Endothelial cell of hepatic sinusoid (primary cell): ENCODE measurements around the gene WDSUB1.

Experiments used
- in situ Hi-C: cut with HindIII; loops from 2 replicates; pipeline ENCODE4 v1.10.0; 2017; ENCODE audit warnings: low sequenced_read_pairs

WDSUB1 gene

DNA sequence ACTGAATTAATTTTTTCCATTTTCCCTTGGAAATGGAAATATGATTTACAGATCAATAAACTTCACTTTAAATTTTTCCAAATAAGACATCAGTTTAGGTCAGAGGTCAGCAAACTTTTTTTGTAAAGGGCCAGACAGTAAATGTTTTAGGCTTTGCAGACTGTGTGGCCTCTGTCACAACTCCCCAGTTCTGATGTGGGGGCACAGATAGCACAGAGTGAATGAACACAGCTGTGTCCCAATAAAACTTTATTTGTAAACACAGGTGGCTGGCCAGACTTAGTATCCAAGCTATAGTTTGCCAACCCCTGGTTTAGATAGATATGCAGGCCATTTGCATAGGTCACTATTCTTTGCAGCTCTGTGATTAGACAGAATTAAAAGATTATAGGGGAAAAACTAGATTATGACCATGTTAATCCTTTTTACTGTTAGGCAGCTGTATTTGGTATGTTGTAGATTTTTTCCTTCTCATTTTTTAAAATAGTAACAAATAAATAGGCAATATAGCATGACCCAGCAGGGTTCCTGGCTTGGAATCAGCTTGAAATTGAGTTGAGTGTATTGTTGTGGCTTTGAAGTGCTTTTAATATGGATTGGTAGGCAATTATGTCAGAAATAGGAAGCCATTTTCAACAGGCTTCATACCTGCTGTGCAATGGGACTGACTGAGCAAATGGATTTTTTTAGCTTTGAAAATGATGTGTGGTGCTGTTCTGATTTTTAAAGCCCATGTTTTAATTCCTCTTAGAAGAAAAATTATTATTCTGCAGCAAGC is 59.7 kb downstream of the WDSUB1 start:
- in situ Hi-C loops = no loop called here

DNA sequence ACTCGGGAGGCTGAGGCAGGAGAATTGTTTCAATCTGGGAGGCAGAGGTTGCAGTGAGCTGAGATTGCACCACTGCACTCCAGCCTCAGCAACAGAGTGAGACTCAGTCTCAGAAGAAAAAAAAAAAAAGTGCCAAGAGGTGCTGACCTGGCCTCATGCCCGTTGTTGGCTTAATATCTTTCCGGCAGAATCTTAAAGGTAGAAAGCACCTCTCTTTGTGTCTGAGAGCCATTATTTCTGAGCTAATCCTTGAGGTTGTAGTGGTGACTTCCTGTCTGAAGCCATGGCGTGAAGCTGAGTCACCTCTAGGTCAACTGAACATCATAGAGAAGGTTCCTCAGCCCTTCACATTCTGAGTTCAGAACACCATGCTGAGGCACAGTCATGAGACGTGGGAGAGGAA is 60.4 kb downstream of the WDSUB1 start:
- in situ Hi-C loops = no loop called here

DNA sequence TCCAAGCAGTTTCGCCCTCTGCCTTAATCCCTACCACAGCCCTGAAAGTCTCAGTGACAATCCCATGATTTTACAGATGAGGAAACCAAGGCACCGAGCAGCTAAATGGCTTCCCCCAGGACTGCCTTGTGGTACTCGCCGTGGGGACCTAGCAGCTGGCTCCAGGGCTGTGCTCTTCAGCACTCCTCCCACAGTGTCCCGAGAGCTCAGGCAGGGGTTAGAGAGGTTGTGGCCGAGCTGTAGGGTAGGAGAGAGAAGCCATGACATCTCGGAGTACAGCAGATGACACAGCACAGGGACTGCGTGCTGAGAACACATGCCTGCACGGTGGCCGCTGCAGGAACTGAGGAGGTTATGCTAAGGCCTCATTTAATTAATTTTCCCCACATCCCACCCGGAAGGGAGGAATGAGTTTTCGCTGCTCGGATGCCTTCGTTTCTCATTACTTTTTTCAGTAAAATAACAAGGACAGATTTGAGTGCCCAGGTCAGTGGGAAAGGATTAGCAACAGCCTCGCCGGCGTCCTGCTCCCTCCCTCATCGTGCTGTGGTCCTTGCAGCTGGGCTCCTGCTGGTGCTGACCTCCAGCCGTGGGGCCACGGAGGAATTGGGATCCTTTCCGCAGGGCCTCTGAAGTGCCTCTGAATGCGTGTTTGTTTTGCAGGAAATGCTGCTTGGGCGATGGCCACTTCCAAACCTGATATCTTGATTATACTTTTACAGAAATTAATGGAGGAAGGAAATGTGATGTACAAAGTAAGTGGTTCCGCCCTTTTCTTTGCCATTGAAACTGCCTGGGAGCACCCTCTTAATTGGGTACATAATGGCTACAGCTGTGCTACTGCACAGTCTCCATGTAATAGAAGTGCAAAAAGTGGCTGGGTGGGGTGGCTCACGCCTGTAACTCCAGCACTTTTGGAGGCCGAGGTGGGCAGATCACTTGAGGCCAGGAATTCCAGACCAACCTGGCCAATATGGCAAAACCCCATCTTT is 61.2 kb downstream of the WDSUB1 start:
- in situ Hi-C loops = no loop called here

DNA sequence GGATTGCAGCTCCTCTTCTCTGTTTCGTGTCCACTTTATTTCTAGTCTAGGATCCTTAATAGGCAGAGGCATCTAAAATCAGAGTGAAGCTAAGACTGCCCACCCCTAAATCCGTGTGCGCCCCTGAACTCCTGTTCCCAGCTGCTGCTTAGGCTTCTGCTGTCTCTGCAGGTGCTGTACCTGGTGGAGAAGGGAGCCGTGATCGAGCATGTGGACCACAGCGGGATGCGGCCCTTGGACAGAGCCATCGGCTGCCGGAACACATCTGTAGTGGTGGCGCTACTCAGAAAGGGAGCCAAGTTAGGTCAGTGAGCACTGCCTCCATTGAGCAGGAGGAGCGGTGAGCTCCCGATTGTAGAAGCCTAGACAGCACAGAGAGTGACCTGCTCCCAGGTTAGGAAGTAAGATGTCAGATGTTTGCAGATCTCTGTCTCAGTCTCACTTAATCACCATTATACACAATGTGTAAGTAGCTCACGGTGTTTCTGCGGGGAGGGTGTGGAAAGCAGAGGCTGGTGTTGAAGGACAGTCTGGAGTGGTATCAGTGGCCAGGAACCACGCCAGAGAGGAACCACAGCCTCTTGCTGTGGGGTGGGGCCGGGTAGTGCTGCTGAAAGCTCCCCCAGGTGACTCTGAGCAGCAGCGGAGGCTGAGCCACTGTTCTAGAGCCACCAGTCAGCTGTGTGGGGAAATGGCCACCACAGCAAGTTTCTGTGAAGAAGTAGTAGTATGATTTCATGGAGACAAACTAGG is 62.3 kb downstream of the WDSUB1 start:
- in situ Hi-C loops = loop anchor here (5.0 kb wide), 1 partner anchor 43 kb away; no protein-coding TSS in a partner anchor

DNA sequence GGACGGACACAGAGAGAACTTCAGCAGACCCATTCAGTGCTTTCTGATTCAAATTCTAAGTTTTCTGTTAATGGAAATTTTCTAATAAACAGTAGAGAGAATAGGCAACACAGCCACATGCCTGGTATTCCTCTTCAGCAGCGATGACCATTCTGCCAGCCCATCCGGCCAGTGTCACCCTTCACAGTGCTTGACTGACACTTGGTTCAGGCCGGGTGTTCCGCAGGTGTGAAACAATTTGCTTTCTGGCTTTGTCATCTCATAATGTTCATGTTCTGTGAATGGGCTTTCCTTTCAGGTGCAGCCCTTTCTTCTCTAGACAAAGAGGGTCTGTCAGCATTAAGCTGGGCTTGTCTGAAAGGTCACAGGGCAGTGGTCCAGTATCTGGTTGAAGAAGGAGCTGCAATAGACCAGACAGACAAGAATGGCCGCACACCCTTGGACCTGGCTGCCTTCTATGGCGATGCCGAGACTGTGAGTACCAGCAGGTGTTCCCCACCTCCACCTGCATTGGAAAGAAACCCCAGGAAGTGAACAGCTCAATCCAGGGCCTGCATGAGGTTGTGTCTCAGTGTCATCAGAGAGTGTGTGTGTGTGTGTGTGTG is 67.0 kb downstream of the WDSUB1 start:
- in situ Hi-C loops = no loop called here

DNA sequence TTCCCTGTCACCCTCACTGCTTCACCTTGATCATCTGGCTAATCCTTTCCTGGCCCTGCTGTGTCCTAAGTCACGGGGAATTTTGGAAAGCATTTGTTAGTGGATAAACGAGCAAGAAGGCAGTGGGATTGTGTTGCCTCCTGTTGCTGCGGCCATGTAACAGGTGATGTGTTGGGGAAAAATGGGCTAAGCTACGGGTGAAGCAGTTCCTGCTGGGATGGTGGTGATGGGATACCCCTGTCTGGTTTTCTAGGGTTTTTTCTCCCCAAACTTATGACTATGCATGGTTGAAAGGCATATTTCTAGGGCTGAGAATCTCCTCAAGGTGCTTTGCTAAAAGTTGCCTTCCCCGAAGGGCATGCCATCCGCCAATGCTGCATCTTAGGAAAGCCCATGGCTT is 68.1 kb downstream of the WDSUB1 start:
- in situ Hi-C loops = no loop called here

DNA sequence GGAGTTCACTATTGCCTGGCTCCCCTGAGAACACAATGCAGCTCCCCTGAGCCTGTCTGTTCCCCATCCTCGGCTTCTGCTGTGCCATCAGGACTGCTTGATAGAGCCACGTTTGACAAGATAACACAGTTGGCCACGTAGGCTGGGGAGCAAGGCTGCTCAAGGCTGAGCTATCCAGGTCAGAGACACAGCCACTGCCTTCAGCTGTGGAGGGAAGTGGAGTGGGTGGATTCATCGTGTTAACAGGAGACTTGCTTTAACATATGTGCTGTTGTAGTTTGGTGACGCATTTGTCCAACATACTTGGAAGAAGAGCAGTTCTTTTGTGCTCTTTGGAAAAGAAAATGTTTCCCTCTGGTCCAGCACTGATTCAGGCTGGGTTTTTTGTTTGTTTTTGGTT is 68.8 kb downstream of the WDSUB1 start:
- in situ Hi-C loops = no loop called here

DNA sequence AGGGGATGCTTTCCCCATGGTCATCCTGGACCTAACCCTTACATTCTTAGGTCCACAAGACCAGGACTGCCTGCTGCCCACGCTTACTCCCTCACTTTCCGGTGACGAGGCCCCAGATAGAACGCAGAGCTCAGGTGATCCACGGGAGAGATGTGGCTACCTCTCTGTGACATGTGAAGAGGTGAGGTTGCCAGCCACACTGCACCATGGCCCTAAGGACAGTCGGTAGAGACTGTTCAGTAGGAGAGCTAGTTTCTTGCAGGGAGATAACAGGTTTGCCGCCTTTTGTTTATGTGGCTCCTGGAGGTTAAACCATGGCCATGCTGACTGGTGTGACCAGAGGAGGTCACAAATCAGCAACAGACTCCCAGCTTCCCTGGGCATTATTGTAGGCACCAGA is 71.4 kb downstream of the WDSUB1 start:
- in situ Hi-C loops = no loop called here

DNA sequence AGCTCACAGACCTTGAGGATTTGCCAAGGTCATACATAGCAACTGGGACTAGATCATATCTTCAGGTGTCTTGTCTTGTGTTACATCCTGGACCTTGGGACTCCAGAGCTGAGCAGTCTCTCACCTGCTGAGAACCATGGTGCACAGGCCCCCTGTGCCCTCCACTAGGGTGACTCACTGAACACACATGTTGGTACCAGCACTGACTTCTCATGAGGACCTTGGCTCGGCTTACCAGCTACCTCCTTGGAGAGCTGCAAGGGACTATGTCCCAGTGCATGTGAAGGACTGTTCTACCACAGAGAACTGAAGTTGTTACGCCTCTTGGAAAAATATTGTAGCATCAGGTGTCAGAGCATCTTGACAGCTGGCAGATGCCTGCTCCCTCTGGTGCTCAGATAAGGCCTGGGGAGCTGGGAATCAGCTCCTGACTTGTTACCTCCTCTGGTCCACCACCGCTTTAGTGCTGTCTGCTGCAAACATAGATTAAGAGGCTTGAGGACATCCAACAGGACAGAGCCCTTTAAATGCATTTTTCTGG is 72.1 kb downstream of the WDSUB1 start:
- in situ Hi-C loops = no loop called here

DNA sequence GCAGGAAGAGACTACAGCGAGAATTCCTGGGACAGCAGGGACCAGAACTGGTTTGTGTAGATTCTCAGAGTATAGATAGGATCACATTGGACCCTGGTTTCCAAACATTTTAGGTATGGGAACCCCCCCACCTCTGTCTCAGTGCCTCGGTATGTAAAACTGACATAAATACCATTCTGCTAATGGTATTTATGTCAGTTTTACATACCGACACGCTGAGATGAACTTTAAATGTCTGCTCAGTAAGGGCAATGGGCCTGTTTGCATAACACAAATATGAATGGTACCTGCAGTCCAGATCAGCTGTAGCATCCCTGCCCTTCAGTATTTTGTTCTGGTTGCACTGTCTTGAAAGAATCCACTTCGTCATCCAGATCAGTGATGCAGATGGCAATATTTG is 73.2 kb downstream of the WDSUB1 start:
- in situ Hi-C loops = no loop called here

DNA sequence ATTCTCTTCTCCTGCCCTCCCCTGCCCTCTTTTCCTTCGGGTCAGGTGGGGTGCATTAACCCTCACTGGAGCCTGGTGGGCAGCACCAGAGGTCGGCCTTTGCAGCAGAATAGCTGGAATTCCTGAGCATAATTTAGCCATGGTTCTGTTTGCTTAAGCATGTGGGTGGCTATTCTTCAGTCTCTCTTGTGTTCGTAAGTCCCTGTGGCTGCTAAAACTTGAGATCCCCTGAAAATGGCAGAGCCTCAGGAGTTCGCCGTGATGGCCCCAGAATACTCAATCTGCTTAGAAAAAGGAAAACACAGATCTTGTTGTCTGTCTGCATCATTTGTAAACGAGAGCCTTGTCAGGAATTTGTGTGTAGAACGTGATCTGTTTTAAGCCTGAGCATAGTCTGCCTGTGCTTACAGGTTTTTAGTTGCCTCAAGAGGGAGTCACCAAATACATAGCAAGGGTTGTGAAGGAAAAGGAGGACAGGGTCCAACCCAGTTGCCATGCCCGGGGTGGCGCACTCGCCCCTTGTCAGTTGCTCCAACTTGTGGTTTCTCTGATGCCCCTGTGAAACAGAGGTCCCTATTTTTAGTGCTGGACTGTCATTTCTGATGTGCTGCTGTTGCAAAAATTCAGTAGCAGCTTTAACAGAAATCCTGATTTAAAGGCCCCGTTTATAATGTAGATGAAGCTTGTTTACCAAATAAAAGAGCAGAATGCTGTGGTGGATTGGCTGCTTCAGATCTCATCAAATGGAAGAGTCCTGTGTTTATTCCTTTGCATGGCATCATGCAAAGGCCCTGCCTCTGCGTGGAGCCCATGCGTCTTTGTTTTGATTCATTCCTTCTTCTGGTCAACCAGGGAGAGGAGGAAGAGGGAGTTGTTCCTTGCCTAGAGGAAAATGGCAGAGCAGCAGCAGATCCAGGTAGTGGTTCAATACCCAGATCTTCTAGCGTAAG is 74.8 kb downstream of the WDSUB1 start:
- in situ Hi-C loops = no loop called here

DNA sequence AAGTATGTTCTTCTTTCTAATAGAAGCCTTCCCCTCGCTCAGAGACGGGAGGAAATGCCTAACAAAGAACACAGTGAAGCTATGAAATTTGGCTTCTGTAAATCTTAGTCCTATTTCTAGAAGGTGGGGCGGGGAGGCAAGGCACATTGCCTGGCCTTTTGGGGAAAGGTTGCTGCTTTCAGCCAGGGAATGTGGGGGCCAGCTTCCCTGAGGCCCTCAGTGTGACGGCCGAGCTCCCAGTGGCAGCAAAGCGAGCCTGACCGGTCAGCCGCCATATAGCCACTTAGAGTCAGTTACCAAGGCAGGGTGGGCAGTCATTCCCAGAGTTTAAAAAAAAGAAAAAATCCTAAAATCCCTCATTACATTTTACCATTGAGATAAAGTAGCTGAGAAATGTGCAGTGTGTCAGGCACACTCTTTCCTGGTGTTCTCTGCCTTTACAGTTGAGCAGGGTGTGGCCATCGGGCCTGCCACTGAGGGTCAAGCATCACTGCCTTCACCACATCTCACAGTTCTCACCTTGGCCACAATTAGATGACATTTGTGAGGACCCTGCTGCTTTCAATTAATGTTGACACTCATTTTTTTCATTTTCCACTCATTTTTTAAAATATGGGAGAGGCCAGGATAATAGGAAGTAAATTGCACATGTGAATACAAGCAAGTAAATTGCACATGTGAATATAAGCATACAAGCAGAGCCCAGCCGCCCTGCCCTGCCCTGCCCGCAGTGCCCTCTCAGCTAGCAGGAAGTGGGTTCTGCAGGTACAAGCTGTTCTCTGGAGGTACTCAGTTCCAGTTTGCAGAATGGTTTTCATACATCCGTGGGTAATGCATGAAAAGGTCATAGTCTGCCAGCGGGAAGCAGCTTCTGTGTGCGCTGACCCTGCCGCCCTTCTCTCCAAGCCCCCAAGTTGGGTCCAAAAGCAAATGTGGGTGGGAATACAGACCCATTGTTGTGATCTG is 76.9 kb downstream of the WDSUB1 start:
- in situ Hi-C loops = no loop called here

DNA sequence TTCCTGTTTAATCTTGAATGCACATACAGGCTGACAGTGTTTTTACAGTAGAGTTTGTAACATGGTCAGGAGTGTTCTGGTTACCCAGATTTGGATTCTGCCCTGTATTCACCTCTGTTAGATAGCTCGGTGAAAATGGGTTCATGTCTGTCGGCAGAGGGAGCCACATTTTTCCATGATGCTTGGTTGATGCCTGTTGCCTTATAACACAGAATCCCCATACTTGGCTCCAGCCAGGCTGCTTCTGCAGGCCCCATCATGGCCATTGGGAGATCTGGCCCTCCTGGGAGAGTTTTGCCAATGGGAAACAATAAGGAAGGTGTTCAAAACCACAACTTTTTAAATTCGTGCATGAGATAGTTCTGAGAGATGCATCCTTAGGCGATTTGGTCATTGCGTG is 78.1 kb downstream of the WDSUB1 start:
- in situ Hi-C loops = no loop called here

DNA sequence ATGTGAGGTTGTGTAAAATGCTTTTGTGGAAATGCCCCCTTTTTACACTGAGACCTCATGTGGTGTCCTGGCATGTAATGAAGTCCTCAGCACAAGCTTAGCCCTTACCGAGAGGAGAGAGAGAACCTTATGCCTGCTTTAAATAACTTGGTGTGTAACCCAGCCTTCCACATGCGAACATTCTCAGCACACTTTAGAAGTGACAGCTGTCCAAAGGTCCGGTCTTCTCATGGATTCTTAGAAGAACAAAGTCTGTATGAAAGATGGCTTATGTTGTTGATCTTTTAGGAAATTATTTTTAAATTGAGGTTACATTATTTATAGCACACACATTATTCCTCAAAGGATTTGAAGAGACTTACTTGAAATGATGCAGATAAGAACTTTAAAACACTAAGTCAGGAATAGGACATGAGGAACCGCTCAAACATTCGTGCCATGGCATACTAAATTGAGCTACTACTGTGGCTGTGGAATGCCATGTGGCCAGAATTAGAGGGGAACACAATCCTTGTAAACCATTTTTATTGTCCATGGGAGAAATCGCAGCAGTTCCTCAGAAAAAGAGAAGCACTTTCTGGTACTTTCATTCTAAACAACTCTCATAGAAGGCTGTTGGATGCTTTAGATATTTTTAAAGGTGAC is 79.6 kb downstream of the WDSUB1 start:
- in situ Hi-C loops = no loop called here

DNA sequence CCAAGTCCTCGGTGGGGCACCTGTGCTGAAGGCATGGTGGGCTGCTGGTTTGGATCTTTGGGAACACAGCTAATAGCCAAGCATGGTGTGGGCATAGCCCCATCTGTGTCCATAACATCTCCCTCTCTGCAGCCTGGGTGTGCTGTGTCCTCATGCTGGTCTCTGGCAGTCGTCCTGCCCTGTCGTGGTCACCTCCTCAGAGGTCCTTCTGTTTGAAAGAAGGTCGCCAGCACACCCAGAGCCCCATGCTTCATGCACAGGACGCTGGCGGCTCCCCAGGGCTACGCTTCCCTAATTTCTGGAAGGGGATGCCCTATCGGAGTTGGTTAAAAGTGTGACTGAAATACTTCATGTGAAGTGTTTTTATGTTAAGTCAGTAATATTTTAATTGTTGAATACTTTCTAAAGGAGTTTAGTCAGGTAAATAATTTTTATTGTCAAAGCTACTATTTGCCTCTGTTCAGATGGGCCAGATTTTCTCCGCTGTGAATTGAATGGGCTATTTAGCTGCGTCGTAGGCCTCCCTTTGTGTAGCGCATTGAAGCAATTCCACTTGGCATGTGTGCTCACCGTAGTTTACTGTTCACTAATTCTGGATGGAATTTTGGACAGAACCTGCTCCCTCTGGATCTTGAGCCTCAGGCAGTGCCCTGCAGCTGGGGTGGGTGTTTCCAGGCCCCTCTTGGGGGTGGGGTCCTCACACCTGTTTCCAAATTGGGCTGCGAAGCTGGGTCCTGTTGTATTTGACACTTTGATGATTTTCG is 81.9 kb downstream of the WDSUB1 start:
- in situ Hi-C loops = no loop called here

DNA sequence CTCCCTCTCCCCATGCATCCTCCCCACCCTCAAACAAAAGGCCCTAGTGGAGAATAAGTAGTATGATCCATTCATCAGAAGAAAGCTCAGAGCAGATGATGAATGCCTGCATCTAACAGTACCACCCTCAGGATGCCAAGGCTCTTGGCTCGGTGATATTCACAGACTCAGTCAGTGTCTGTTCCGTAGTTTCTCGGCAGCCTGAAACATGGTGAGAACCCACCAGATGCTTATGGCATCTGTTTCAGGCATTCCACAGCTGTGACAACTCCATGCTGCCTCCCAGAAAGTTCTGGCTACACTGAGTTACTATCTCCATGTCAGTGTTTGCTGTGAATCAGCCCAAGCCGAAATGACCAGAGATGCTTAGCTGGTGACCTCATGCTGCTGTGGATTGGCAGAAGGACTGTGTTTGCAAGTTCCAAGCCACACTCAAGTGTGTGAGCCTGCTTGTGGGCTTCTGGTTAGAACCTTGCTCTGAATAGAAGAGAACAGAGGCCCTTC is 83.9 kb downstream of the WDSUB1 start:
- in situ Hi-C loops = no loop called here
